HCT116 (cell line): ENCODE measurements around the gene PRM1. TPM values are rescaled to one million over a fixed set of nuclear protein-coding genes. Genes with fewer than 3 reads are reported as not detected.

Experiments
- ATAC-seq: fragments of 200-7000 bp; cut with Tn5 transposase; 2 replicates; pipeline ENCODE4 v1.9.1; 2020; ENCODE audit warnings: mild to moderate bottlenecking, moderate library complexity
- BruUV-seq: library from RNA; stranded (reverse); fragments of 400-500 nt; replicated peaks from 2 replicates; lab custom pipeline; 2021; lab: Mats Ljungman, UMichigan
- CTCF ChIA-PET: fragments of 300-600 bp; sonication (Branson Sonifier 250); formaldehyde crosslinking; loops from one replicate; lab custom pipeline; 2021; ENCODE audit warnings: antibody characterized with exemption; lab: Charles Lee
- POLR2A ChIA-PET: fragments of 300-600, 350-600 bp; sonication (Branson Sonifier 250); formaldehyde crosslinking; loops from one replicate; lab custom pipeline; 2021; ENCODE audit warnings: antibody characterized with exemption; lab: Charles Lee
- RAD21 ChIA-PET, 2 experiments: fragments of 300-600 bp; sonication (Branson Sonifier 250); formaldehyde crosslinking; loops; one replicate each; lab custom pipeline; 2023; ENCODE audit warnings: low total read pairs in 2 of 2; ENCODE audit not compliant: uncharacterized antibody in 2 of 2, unreplicated experiment in 2 of 2, low non-redundant PET in 1 of 2; lab: Charles Lee
- DNase-seq: peaks from one replicate; pipeline ENCODE4 v3.0.0-alpha.2; 2010; ENCODE audit warnings: low read depth, low spot score
- H2AFZ ChIP-seq: fragments of 200-600 bp; shearing (Covaris generic), sonication (generic); 2 replicates; pipeline ENCODE4 v1.6.1; 2017; ENCODE audit warnings: low read depth, mixed run types, mixed read lengths, antibody characterized with exemption, low read length; ENCODE audit not compliant: poor library complexity, severe bottlenecking
- H3K27ac ChIP-seq: 2 replicates; pipeline ENCODE4 v1.5.1; 2012; ENCODE audit warnings: low read depth, low read length
- H3K27me3 ChIP-seq: fragments of 200-600 bp; sonication (generic); 2 replicates; pipeline ENCODE4 v1.6.1; 2016; ENCODE audit warnings: mixed run types, low read length, mixed read lengths; ENCODE audit not compliant: insufficient read depth
- H3K36me3 ChIP-seq, 2 experiments: fragments of 200-500 bp in 1 of 2; fragments of 200-600 bp in 1 of 2; sonication (Bioruptor generic) in 1 of 2; sonication (generic) in 1 of 2; 2 replicates each; pipeline versions ENCODE4 v1.5.1 to v1.6.1; 2014 to 2016; ENCODE audit warnings: low read length in 2 of 2, inconsistent platforms in 1 of 2, mixed read lengths in 1 of 2, mixed run types in 1 of 2; ENCODE audit not compliant: insufficient read depth in 2 of 2, control insufficient read depth in 1 of 2
- H3K4me1 ChIP-seq, 2 experiments: fragments of 200-600 bp in 1 of 2; sonication (generic) in 1 of 2; 2 replicates each; pipeline versions ENCODE4 v1.5.1 to v1.6.1; 2012 to 2017; ENCODE audit warnings: low read length in 2 of 2, inconsistent platforms in 1 of 2, mild to moderate bottlenecking in 1 of 2, mixed read lengths in 1 of 2, mixed run types in 1 of 2, moderate library complexity in 1 of 2; ENCODE audit not compliant: insufficient read depth in 2 of 2, control insufficient read depth in 1 of 2
- H3K4me2 ChIP-seq: fragments of 200-600 bp; sonication (generic); 2 replicates; pipeline ENCODE4 v1.6.1; 2017; ENCODE audit warnings: mixed run types, low read length, mixed read lengths
- H3K4me3 ChIP-seq, 2 experiments: fragments of 200-600 bp in 1 of 2; sonication (generic) in 1 of 2; replicated peaks in 1 of 2; 2 replicates each; pipeline ENCODE4 v1.5.1; 2011 to 2016; ENCODE audit warnings: low read length in 2 of 2, control low read depth in 1 of 2, low read depth in 1 of 2, mild to moderate bottlenecking in 1 of 2, mixed read lengths in 1 of 2, mixed run types in 1 of 2
- H3K79me2 ChIP-seq: fragments of 200-600 bp; sonication (generic); 2 replicates; pipeline ENCODE4 v1.6.1; 2017; ENCODE audit warnings: mild to moderate bottlenecking, mixed run types, low read length, moderate library complexity, mixed read lengths; ENCODE audit not compliant: insufficient read depth
- H3K9ac ChIP-seq: fragments of 200-600 bp; sonication (generic); 2 replicates; pipeline ENCODE4 v1.6.1; 2016; ENCODE audit warnings: low read length, mixed read lengths
- H3K9me2 ChIP-seq: fragments of 200-600 bp; sonication (generic), shearing (Covaris generic); 2 replicates; pipeline ENCODE4 v1.6.1; 2017; ENCODE audit warnings: mixed run types, mild to moderate bottlenecking, moderate library complexity; ENCODE audit not compliant: insufficient read depth
- H3K9me3 ChIP-seq, 2 experiments: fragments of 200-500 bp in 1 of 2; fragments of 200-600 bp in 1 of 2; sonication (Bioruptor generic) in 1 of 2; sonication (generic) in 1 of 2; 2 replicates each; pipeline ENCODE4 v1.6.1; 2014 to 2017; ENCODE audit warnings: low read length in 2 of 2, mixed read lengths in 2 of 2, inconsistent platforms in 1 of 2, low read depth in 1 of 2, mild to moderate bottlenecking in 1 of 2, mixed run types in 1 of 2, moderate library complexity in 1 of 2; ENCODE audit not compliant: control insufficient read depth in 1 of 2, insufficient read depth in 1 of 2
- H4K20me1 ChIP-seq: fragments of 200-600 bp; sonication (generic), shearing (Covaris generic); 2 replicates; pipeline ENCODE4 v1.6.1; 2017; ENCODE audit warnings: mixed run types, mild to moderate bottlenecking, moderate library complexity; ENCODE audit not compliant: insufficient read depth
- ATF3 ChIP-seq: IDR thresholded peaks from 2 replicates; pipeline ENCODE4 v1.6.1; 2012
- CBX3 ChIP-seq: IDR thresholded peaks from 2 replicates; pipeline ENCODE4 v1.6.1; 2012; ENCODE audit warnings: low read depth
- EGR1 ChIP-seq: IDR thresholded peaks from 2 replicates; pipeline ENCODE4 v1.6.1; 2012; ENCODE audit warnings: low read depth
- ELF1 ChIP-seq: IDR thresholded peaks from 2 replicates; pipeline ENCODE4 v1.6.1; 2012; ENCODE audit warnings: low read depth, borderline replicate concordance
- EZH2 ChIP-seq: fragments of 200-600 bp; sonication (generic); IDR thresholded peaks from 2 replicates; pipeline ENCODE4 v1.6.1; 2017; ENCODE audit warnings: antibody characterized with exemption, mixed run types
- EZH2phosphoT487 ChIP-seq: fragments of 200-600 bp; IDR thresholded peaks from 2 replicates; pipeline ENCODE4 v1.6.1; 2018; ENCODE audit warnings: antibody characterized with exemption, borderline replicate concordance
- FOSL1 ChIP-seq: IDR thresholded peaks from 2 replicates; pipeline ENCODE4 v1.6.1; 2012; ENCODE audit warnings: low read depth
- JUND ChIP-seq: IDR thresholded peaks from 2 replicates; pipeline ENCODE4 v1.6.1; 2012
- MAX ChIP-seq: IDR thresholded peaks from 2 replicates; pipeline ENCODE4 v1.6.1; 2012
- POLR2A ChIP-seq: IDR thresholded peaks from 2 replicates; pipeline ENCODE4 v1.7.0; 2011; ENCODE audit warnings: borderline replicate concordance; ENCODE audit not compliant: insufficient read depth, insufficient read length; ENCODE audit errors: extremely low read depth
- POLR2AphosphoS5 ChIP-seq: IDR thresholded peaks from 2 replicates; pipeline ENCODE4 v1.6.1; 2011; ENCODE audit warnings: mild to moderate bottlenecking, low read depth, low read length, moderate library complexity
- RAD21 ChIP-seq: IDR thresholded peaks from 2 replicates; pipeline ENCODE4 v1.6.1; 2012; ENCODE audit warnings: low read depth, mild to moderate bottlenecking
- SIN3A ChIP-seq: IDR thresholded peaks from 2 replicates; pipeline ENCODE4 v1.6.1; 2012; ENCODE audit warnings: low read depth
- SP1 ChIP-seq: IDR thresholded peaks from 2 replicates; pipeline ENCODE4 v1.6.1; 2012; ENCODE audit warnings: low read depth
- SRF ChIP-seq: IDR thresholded peaks from 2 replicates; pipeline ENCODE4 v1.6.1; 2012; ENCODE audit warnings: low read depth
- TCF7L2 ChIP-seq: IDR thresholded peaks from 2 replicates; pipeline ENCODE4 v1.7.0; 2011; ENCODE audit warnings: borderline replicate concordance, inconsistent platforms; ENCODE audit not compliant: insufficient read depth, insufficient read length; ENCODE audit errors: extremely low read depth
- ZFX ChIP-seq: fragments of 450-650 bp; IDR thresholded peaks from 2 replicates; pipeline ENCODE4 v1.6.1; 2017
- intact Hi-C: fragments of 100-400 bp; cut with micrococcal nuclease; formaldehyde crosslinking; loops from 2 replicates; pipeline ENCODE4 v1.10.0; 2022
- total RNA-seq: library from RNA; stranded (reverse); gene quantifications from one replicate; pipeline ENCODE4 v1.2.1, GENCODE V29; 2021; ENCODE audit not compliant: unreplicated experiment

The PRM1 gene
- total RNA-seq, 1 experiment from 2014 or later: not detected

- ChIA-PET CTCF (interaction anchor here (0.5 to 3.0 kb wide), 20 partner anchors 10 to 339 kb away, joined by 3 to 55 read pairs (median 4); partner anchors contain the start of gene DEXI), RAD21 (interaction anchor here (1.0 to 2.4 kb wide), 8 partner anchors 101 to 293 kb away, joined by 3 to 19 read pairs (median 4); no protein-coding TSS in a partner anchor), POLR2A (interaction anchor here (0.6 to 4.0 kb wide), 38 partner anchors 9 to 383 kb away, joined by 3 to 30 read pairs (median 5); partner anchors contain the start of genes PRM3 and TNP2)
- H4K20me1 ChIP-seq: no peaks in the 10 kb centered on the region
- peak overlapping the region; percentile 96 for H3K4me2 ChIP-seq
- no peak for DNase-seq
- H3K9me3 ChIP-seq: no peaks in the 10 kb centered on the region
- peak overlapping the region; percentile 85 for H3K27ac ChIP-seq
- H3K36me3 ChIP-seq: no peaks in the 10 kb centered on the region
- TF ChIP-seq ZFX (peak; percentile 3; the same call in 1 of the 2 replicates), ATF3 (no peak)
- peaks cover 8 to 31% of the 10 kb centered on the region in 2 experiments; a peak in 3 of 4 replicates for H3K4me1 ChIP-seq
- H3K4me3 ChIP-seq: peak overlapping the region; percentile 70 to 79
- no peaks in the 10 kb centered on the region for H3K79me2 ChIP-seq
- ATAC-seq: peak; percentile 12
- no peaks in the 10 kb centered on the region for H3K9me2 ChIP-seq
- no peaks in the 10 kb centered on the region for H3K27me3 ChIP-seq
- H3K9ac ChIP-seq: peak overlapping the region; percentile 72
- intact Hi-C loops: loop anchor here (1.0 to 5.0 kb wide), 5 partner anchors 100 to 556 kb away; no protein-coding TSS in a partner anchor
- BruUV-seq: TSS peak; percentile 46
- no peak overlapping the region for H2AFZ ChIP-seq
These were observed 24.4 kb downstream of the PRM1 start for GRCh38 chr16:11256661-11257130.

GRCh38 chr16:11255737-11256660, 25.1 kb downstream of the PRM1 start, which contains the start of gene SOCS1:
TSS of gene SOCS1 (minus strand) at chr16:11256204. CDS start at chr16:11255478, 726 bp downstream.
- ChIA-PET POLR2A (interaction anchor here (0.6 to 4.0 kb wide), 44 partner anchors 8 to 384 kb away, joined by 3 to 30 read pairs (median 5); partner anchors contain the start of genes DEXI, PRM3 and TNP2), RAD21 (interaction anchor here (0.6 to 2.4 kb wide), 14 partner anchors 100 to 292 kb away, joined by 3 to 19 read pairs (median 4); no protein-coding TSS in a partner anchor), CTCF (interaction anchor here (0.5 to 3.0 kb wide), 28 partner anchors 10 to 338 kb away, joined by 3 to 55 read pairs (median 4); partner anchors contain the start of gene DEXI)
- H3K27ac ChIP-seq: peak within 1 kb of the TSS; percentile 85
- peak within 1 kb of the TSS; percentile 78 for H2AFZ ChIP-seq
- peak within 1 kb of the TSS; percentile 70 to 79 for H3K4me3 ChIP-seq
- peaks cover 8 to 31% of the 10 kb centered on the region in 2 experiments; a peak in 3 of 4 replicates for H3K4me1 ChIP-seq
- ATAC-seq (peak; percentile 79), DNase-seq (peak; percentile 47)
- peak within 1 kb of the TSS; percentile 96 for H3K4me2 ChIP-seq
- BruUV-seq: no TSS peak
- H3K27me3 ChIP-seq: no peaks in the 10 kb centered on the region
- H4K20me1 ChIP-seq: no peaks in the 10 kb centered on the region
- H3K9me3 ChIP-seq: no peaks in the 10 kb centered on the region
- no peaks in the 10 kb centered on the region for H3K79me2 ChIP-seq
- intact Hi-C loops: loop anchor here (2.0 to 5.0 kb wide), 4 partner anchors 101 to 556 kb away; no protein-coding TSS in a partner anchor
- H3K9ac ChIP-seq: peak within 1 kb of the TSS; percentile 72
- no peaks in the 10 kb centered on the region for H3K9me2 ChIP-seq
- no peaks in the 10 kb centered on the region for H3K36me3 ChIP-seq
- no peak for TF ChIP-seq JUND
- TF ChIP-seq ZFX: peak; percentile 46
- peak; percentile 53; the same call in 1 of the 2 replicates for TF ChIP-seq MAX
- TF ChIP-seq FOSL1: no peak
- TF ChIP-seq POLR2AphosphoS5: peak; percentile 99
- TF ChIP-seq TCF7L2: no peak
- TF ChIP-seq EGR1: no peak
- TF ChIP-seq SIN3A: no peak
- no peak for TF ChIP-seq ELF1
- peak; percentile 92 for TF ChIP-seq POLR2A
- TF ChIP-seq EZH2phosphoT487: no peak
- no peak for TF ChIP-seq EZH2
- no peak for TF ChIP-seq ATF3
- TF ChIP-seq SRF: peak; percentile 84; the same call in 1 of the 2 replicates
- peak; percentile 39; the same call in 1 of the 2 replicates for TF ChIP-seq SP1
- TF ChIP-seq RAD21: peak; percentile 90
- TF ChIP-seq CBX3: no peak
